Loucy (cell line): Measurements from ENCODE around the gene EZR.

Experiments used
- H2AFZ ChIP-seq: fragments of 200-600 bp; sonication (generic); 2 replicates; pipeline ENCODE4 v1.6.0; 2016; ENCODE audit warnings: antibody characterized with exemption, mild to moderate bottlenecking, low read length, moderate library complexity
- H3F3A ChIP-seq: fragments of 200-600 bp; 2 replicates; pipeline ENCODE4 v1.6.0; 2016; ENCODE audit warnings: antibody characterized with exemption, low read depth, mild to moderate bottlenecking
- H3K27me3 ChIP-seq: fragments of 200-600 bp; sonication (generic); 2 replicates; pipeline ENCODE4 v1.6.1; 2014; ENCODE audit warnings: low read length, mild to moderate bottlenecking; ENCODE audit not compliant: insufficient read depth, poor library complexity, severe bottlenecking
- H3K36me3 ChIP-seq: fragments of 200-600 bp; sonication (generic); 2 replicates; pipeline ENCODE4 v1.6.1; 2016; ENCODE audit warnings: low read length; ENCODE audit not compliant: insufficient read depth
- H3K4me1 ChIP-seq: fragments of 200-600 bp; sonication (generic); 2 replicates; pipeline ENCODE4 v1.5.1; 2014; ENCODE audit warnings: low read length, mild to moderate bottlenecking; ENCODE audit not compliant: insufficient read depth, poor library complexity, severe bottlenecking
- H3K4me2 ChIP-seq: fragments of 200-600 bp; sonication (generic); 2 replicates; pipeline ENCODE4 v1.6.0; 2014; ENCODE audit warnings: antibody characterized with exemption, low read length, low read depth, mild to moderate bottlenecking; ENCODE audit not compliant: poor library complexity, severe bottlenecking
- H3K4me3 ChIP-seq: fragments of 200-600 bp; sonication (generic); 2 replicates; pipeline ENCODE4 v1.5.1; 2014; ENCODE audit warnings: low read length, mild to moderate bottlenecking, mixed read lengths; ENCODE audit not compliant: poor library complexity, severe bottlenecking
- H3K79me2 ChIP-seq: fragments of 200-600 bp; sonication (generic); 2 replicates; pipeline ENCODE4 v1.6.1; 2014; ENCODE audit warnings: low read length; ENCODE audit not compliant: insufficient read depth
- H3K9ac ChIP-seq: fragments of 200-600 bp; sonication (generic); 2 replicates; pipeline ENCODE4 v1.6.0; 2014; ENCODE audit warnings: mild to moderate bottlenecking, low read depth, low read length, moderate library complexity; ENCODE audit not compliant: poor library complexity, severe bottlenecking
- H3K9me2 ChIP-seq: fragments of 200-600 bp; sonication (generic); replicated peaks from 2 replicates; pipeline ENCODE4 v1.6.1; 2016; ENCODE audit warnings: low read depth, low read length, mixed read lengths
- H3K9me3 ChIP-seq: fragments of 200-600 bp; sonication (generic); 2 replicates; pipeline ENCODE4 v1.6.1; 2014; ENCODE audit warnings: mild to moderate bottlenecking, antibody characterized with exemption, low read length, low read depth; ENCODE audit not compliant: insufficient read depth
- H4K20me1 ChIP-seq: fragments of 200-600 bp; sonication (generic); 2 replicates; pipeline ENCODE4 v1.6.0; 2014; ENCODE audit warnings: antibody characterized with exemption, low read length, mild to moderate bottlenecking; ENCODE audit not compliant: insufficient read depth, poor library complexity, severe bottlenecking
- CTCF ChIP-seq: fragments of 200-600 bp; sonication (generic); conservative IDR thresholded peaks from 2 replicates; pipeline ENCODE4 v1.5.1; 2014; ENCODE audit warnings: mild to moderate bottlenecking, antibody characterized with exemption, low read length
- EZH2phosphoT487 ChIP-seq: fragments of 200-600 bp; IDR thresholded peaks from 2 replicates; pipeline ENCODE4 v1.6.1; 2018; ENCODE audit warnings: antibody characterized with exemption, mild to moderate bottlenecking, moderate library complexity, borderline replicate concordance

Gene EZR

GRCh38 chr6:158783851-158784250 lies 35.3 kb downstream of the EZR start:
- TF ChIP-seq CTCF (no peak), EZH2phosphoT487 (no peak)
- H3K36me3 ChIP-seq: peaks cover 92% of the 10 kb centered on the region
- H3F3A ChIP-seq: no peaks in the 10 kb centered on the region
- H3K27me3 ChIP-seq: no peaks in the 10 kb centered on the region
- H2AFZ ChIP-seq: no peak overlapping the region
- no peaks in the 10 kb centered on the region for H3K4me1 ChIP-seq
- H3K9ac ChIP-seq: no peak overlapping the region
- no peak overlapping the region for H3K4me3 ChIP-seq
- H4K20me1 ChIP-seq: peaks cover under 1% of the 10 kb centered on the region
- H3K9me3 ChIP-seq: no peaks in the 10 kb centered on the region
- H3K9me2 ChIP-seq: no peaks in the 10 kb centered on the region
- H3K79me2 ChIP-seq: no peaks in the 10 kb centered on the region
- H3K4me2 ChIP-seq: no peak overlapping the region

- H3K9me2 ChIP-seq: no peaks in the 10 kb centered on the region
- no peak overlapping the region for H2AFZ ChIP-seq
- H4K20me1 ChIP-seq: no peaks in the 10 kb centered on the region
- no peak overlapping the region for H3K9ac ChIP-seq
- TF ChIP-seq EZH2phosphoT487 (no peak), CTCF (no peak)
- no peak overlapping the region for H3K4me3 ChIP-seq
- H3K79me2 ChIP-seq: no peaks in the 10 kb centered on the region
- H3K9me3 ChIP-seq: no peaks in the 10 kb centered on the region
- H3F3A ChIP-seq: no peaks in the 10 kb centered on the region
- H3K4me2 ChIP-seq: no peak overlapping the region
- H3K36me3 ChIP-seq: peaks cover 92% of the 10 kb centered on the region
- no peaks in the 10 kb centered on the region for H3K27me3 ChIP-seq
- H3K4me1 ChIP-seq: no peaks in the 10 kb centered on the region
These were observed 36.1 kb downstream of the EZR start for GRCh38 chr6:158783167-158783450.

GRCh38 chr6:158782432-158783166 lies 36.6 kb downstream of the EZR start:
- H3K36me3 ChIP-seq: peaks cover 92% of the 10 kb centered on the region
- H3K4me1 ChIP-seq: no peaks in the 10 kb centered on the region
- TF ChIP-seq CTCF (no peak), EZH2phosphoT487 (no peak)
- H4K20me1 ChIP-seq: no peaks in the 10 kb centered on the region
- no peak overlapping the region for H3K9ac ChIP-seq
- no peaks in the 10 kb centered on the region for H3F3A ChIP-seq
- H3K9me3 ChIP-seq: no peaks in the 10 kb centered on the region
- no peaks in the 10 kb centered on the region for H3K79me2 ChIP-seq
- no peaks in the 10 kb centered on the region for H3K9me2 ChIP-seq
- H3K4me2 ChIP-seq: no peak overlapping the region
- no peaks in the 10 kb centered on the region for H3K27me3 ChIP-seq
- H3K4me3 ChIP-seq: no peak overlapping the region
- no peak overlapping the region for H2AFZ ChIP-seq
